Activated B cell treated with CpG ODN at 0.5 μM for 24 hours (primary cell): ENCODE measurements around the gene PLEKHO1. TPM values are rescaled to one million over a fixed set of nuclear protein-coding genes. Genes with fewer than 3 reads are reported as not detected.
"Not testable (repeated sequence)": the region's sequence is repeated elsewhere in the genome, so short reads cannot be mapped to it uniquely, and the experiment has no call there.

Experiments used
- ATAC-seq: fragments of 200-7000 bp; cut with Tn5 transposase; one replicate; pipeline ENCODE4 v1.10.0; 2021; ENCODE audit warnings: low read depth, mild to moderate bottlenecking, moderate library complexity
- CTCF ChIA-PET: fragments of 350-600 bp; sonication (Branson Sonifier 250); formaldehyde crosslinking; loops from one replicate; lab custom pipeline; 2021; ENCODE audit warnings: antibody characterized with exemption; lab: Charles Lee
- POLR2A ChIA-PET: fragments of 350-600 bp; sonication (Branson Sonifier 250); formaldehyde crosslinking; loops from one replicate; lab custom pipeline; 2021; ENCODE audit warnings: antibody characterized with exemption; lab: Charles Lee
- DNase-seq: peaks from one replicate; pipeline ENCODE4 v3.0.0; 2022
- H3K27ac Mint-ChIP-seq: one replicate; pipeline ENCODE4 v1.8.0; 2020; ENCODE audit warnings: mixed read lengths
- H3K27me3 Mint-ChIP-seq: one replicate; pipeline ENCODE4 v1.8.0; 2021; ENCODE audit warnings: mixed read lengths
- H3K36me3 Mint-ChIP-seq: one replicate; pipeline ENCODE4 v1.8.0; 2021; ENCODE audit warnings: low read depth, mixed read lengths
- H3K4me1 Mint-ChIP-seq: one replicate; pipeline ENCODE4 v1.8.0; 2021; ENCODE audit warnings: mixed read lengths
- H3K4me3 Mint-ChIP-seq: one replicate; pipeline ENCODE4 v1.8.0; 2020; ENCODE audit warnings: mild to moderate bottlenecking, mixed read lengths
- H3K9me3 Mint-ChIP-seq: one replicate; pipeline ENCODE4 v1.8.0; 2020; ENCODE audit warnings: mixed read lengths
- CTCF ChIP-seq: fragments of 200-600 bp; IDR thresholded peaks from one replicate; pipeline ENCODE4 v1.8.0; 2022; ENCODE audit warnings: antibody characterized with exemption, mild to moderate bottlenecking
- intact Hi-C: fragments of 100-400 bp; cut with micrococcal nuclease; formaldehyde crosslinking; loops from one replicate; pipeline ENCODE4 v1.15.1; 2024
- total RNA-seq: library from RNA; stranded (reverse); gene quantifications from 2 replicates; pipeline ENCODE4 v1.2.3, GENCODE V29; 2022

Gene PLEKHO1
- total RNA-seq, 1 donor from 2014 or later, result 208 TPM

DNA sequence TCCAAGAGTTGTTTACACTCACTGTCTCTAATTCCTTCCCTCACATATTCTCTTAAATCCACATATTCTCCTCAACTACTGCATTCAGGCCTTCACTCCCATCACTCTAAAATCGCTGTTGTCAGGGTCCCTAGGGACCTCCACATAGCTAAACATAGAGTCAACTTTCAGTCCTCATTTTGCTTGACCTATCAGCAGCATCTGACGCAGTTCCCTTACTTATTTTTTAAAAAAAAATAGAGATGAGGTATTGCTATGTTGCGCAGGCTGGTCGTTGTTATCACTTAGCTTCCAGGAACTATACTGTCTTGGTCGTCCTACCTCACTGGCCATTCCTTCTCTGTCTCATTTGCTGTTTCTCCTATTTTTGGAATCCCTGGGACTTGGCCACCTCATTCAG lies 11.7 kb upstream of the PLEKHO1 start:
- ATAC-seq (no peak), DNase-seq (no peak)
- H3K4me1 Mint-ChIP-seq, result peaks cover 7% of the 10 kb centered on the region
- POLR2A ChIA-PET, result interaction anchor here (0.6 to 1.0 kb wide), 4 partner anchors 11 to 248 kb away, joined by 3 to 8 read pairs (median 4); partner anchors contain the start of gene PLEKHO1
- no peak overlapping the region for H3K27ac Mint-ChIP-seq
- no peak for TF ChIP-seq CTCF
- CTCF ChIA-PET, result no interaction called here
- intact Hi-C loops, result no loop called here
- H3K9me3 Mint-ChIP-seq, result no peaks in the 10 kb centered on the region
- H3K27me3 Mint-ChIP-seq, result no peaks in the 10 kb centered on the region
- H3K4me3 Mint-ChIP-seq, result no peak overlapping the region
- peaks cover 2% of the 10 kb centered on the region for H3K36me3 Mint-ChIP-seq

GRCh38 chr1:150141452-150141851 lies 8.3 kb upstream of the PLEKHO1 start:
- Mint-ChIP-seq H3K27me3 (no peaks in the 10 kb centered on the region), H3K9me3 (no peaks in the 10 kb centered on the region), H3K36me3 (peaks cover 4% of the 10 kb centered on the region), H3K27ac (no peak overlapping the region), H3K4me3 (no peak overlapping the region), H3K4me1 (peaks cover 24% of the 10 kb centered on the region)
- TF ChIP-seq CTCF, result no peak
- ChIA-PET CTCF (no interaction called here), POLR2A (interaction anchor here (0.8 to 1.1 kb wide), 2 partner anchors 19 to 74 kb away, joined by 3 read pairs; partner anchors contain the start of gene VPS45)
- intact Hi-C loops, result loop anchor here (2.0 kb wide), 1 partner anchor 15 kb away; no protein-coding TSS in a partner anchor
- ATAC-seq, result no peak
- DNase-seq, result no peak

DNA sequence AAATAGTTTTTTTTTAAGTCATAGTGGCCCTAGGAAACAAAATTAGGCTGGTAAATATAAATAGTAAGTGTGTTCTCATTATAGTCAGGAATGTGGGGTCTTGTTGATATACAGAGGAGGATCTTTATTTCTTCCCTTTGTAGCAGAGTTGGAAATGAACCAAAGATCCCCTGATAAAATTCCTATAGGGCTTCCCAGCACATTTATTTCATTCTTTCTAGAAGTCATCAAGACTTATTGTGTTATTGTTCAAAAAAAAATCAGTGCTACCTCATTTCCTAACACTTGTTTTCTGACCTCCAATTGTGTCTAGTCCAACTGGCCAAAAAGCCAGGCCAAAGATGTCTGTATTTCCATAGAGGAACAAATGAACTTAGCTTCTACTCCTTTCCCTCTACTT lies 7.6 kb upstream of the PLEKHO1 start:
- TF ChIP-seq CTCF, result no peak
- Mint-ChIP-seq H3K4me3 (no peak overlapping the region), H3K27me3 (no peaks in the 10 kb centered on the region), H3K9me3 (no peaks in the 10 kb centered on the region), H3K36me3 (peaks cover 4% of the 10 kb centered on the region), H3K27ac (no peak overlapping the region), H3K4me1 (peaks cover 30% of the 10 kb centered on the region)
- intact Hi-C loops, result no loop called here
- ChIA-PET CTCF (no interaction called here), POLR2A (interaction anchor here (1.1 kb wide), 1 partner anchor 19 kb away, joined by 3 read pairs; no protein-coding TSS in a partner anchor)
- ATAC-seq (no peak), DNase-seq (no peak)

DNA sequence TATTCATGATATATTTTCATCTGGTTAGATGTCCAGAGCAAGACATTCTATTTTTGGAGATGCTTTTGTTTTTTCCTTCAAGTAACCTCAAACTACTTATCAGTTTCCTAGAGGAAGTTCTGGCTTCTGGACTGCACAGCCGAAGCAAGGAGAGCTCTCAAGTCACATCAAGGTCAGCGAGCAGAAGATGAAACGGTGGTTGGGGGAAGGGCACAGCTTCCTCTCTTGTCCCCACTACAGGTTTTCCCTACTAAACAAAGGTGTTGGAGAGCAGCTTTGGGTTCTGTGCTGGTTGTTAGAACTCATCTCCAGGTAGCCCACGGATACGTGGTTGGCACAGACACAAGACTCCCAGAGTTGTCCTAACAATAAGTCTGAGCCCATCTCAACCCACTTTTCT lies 5.1 kb upstream of the PLEKHO1 start:
- H3K27me3 Mint-ChIP-seq, result no peaks in the 10 kb centered on the region
- DNase-seq (no peak), ATAC-seq (no peak)
- peaks cover 48% of the 10 kb centered on the region for H3K4me1 Mint-ChIP-seq
- peak overlapping the region; percentile 59 for H3K27ac Mint-ChIP-seq
- intact Hi-C loops, result loop anchor here (1.0 kb wide), 1 partner anchor 12 kb away; no protein-coding TSS in a partner anchor
- no peak overlapping the region for H3K4me3 Mint-ChIP-seq
- no peak for TF ChIP-seq CTCF
- H3K9me3 Mint-ChIP-seq, result no peaks in the 10 kb centered on the region
- ChIA-PET POLR2A (interaction anchor here (0.6 to 3.9 kb wide), 3 partner anchors 12 to 76 kb away, joined by 3 to 29 read pairs (median 6); no protein-coding TSS in a partner anchor), CTCF (interaction anchor here (0.9 kb wide), 2 partner anchors 21 to 71 kb away, joined by 3 read pairs; no protein-coding TSS in a partner anchor)
- H3K36me3 Mint-ChIP-seq, result peaks cover 5% of the 10 kb centered on the region

DNA sequence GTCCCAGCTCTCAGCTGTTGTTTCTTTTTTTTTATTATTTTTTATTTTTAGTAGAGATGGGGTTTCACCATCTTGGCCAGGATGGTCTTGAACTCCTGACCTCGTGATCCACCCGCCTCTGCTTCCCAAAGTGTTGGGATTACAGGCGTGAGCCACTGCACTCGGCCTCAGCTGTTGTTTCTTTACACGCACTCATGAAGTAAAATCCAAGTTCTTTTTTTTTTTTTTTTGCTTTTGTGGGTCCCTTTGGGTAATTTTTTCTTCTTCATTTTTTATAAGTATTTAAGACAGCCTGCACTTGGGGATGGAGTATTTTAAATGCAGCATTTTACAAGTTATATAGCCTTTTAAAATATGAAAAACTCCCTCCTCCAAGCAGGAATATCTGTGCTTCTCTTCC lies 3.7 kb upstream of the PLEKHO1 start:
- DNase-seq, H3K4me3 Mint-ChIP-seq, ATAC-seq, H3K36me3 Mint-ChIP-seq, intact Hi-C loops, H3K27ac Mint-ChIP-seq, H3K27me3 Mint-ChIP-seq, H3K9me3 Mint-ChIP-seq: not testable (repeated sequence)
- ChIA-PET CTCF (interaction anchor here (1.3 kb wide), 1 partner anchor 73 kb away, joined by 3 read pairs; no protein-coding TSS in a partner anchor), POLR2A (interaction anchor here (0.6 to 3.9 kb wide), 4 partner anchors 15 to 352 kb away, joined by 4 to 29 read pairs (median 5); partner anchors contain the start of gene VPS45)
- peaks cover 48% of the 10 kb centered on the region for H3K4me1 Mint-ChIP-seq
